Loucy (cell line): ENCODE results near the gene GSTA2.

Experiments
- CTCF ChIP-seq: fragments of 200-600 bp; sonication (generic); conservative IDR thresholded peaks from 2 replicates; pipeline ENCODE4 v1.5.1; 2014; ENCODE audit warnings: mild to moderate bottlenecking, antibody characterized with exemption, low read length
- EZH2phosphoT487 ChIP-seq: fragments of 200-600 bp; IDR thresholded peaks from 2 replicates; pipeline ENCODE4 v1.6.1; 2018; ENCODE audit warnings: antibody characterized with exemption, mild to moderate bottlenecking, moderate library complexity, borderline replicate concordance

- TF ChIP-seq CTCF (no peak), EZH2phosphoT487 (no peak)
These were observed 21.4 kb downstream of the GSTA2 start for GRCh38 chr6:52741872-52742271.
